Epithelial cell of proximal tubule (primary cell): Measurements from ENCODE around the gene PRKRA. TPM values are rescaled to one million over a fixed set of nuclear protein-coding genes. Genes with fewer than 3 reads are reported as not detected.

ENCODE experiments used
- DNase-seq: peaks from one replicate; pipeline ENCODE4 v3.0.0-alpha.2; 2011; ENCODE audit warnings: low read depth
- H3K4me3 ChIP-seq: 2 replicates; pipeline ENCODE4 v1.5.1; 2011; ENCODE audit warnings: low read depth, mild to moderate bottlenecking, low read length
- CTCF ChIP-seq: conservative IDR thresholded peaks from 2 replicates; pipeline ENCODE4 v1.5.1; 2012; ENCODE audit warnings: low read depth, mild to moderate bottlenecking, low read length
- total RNA-seq: library from RNA; depleted of rRNA; stranded (reverse); fragments of >200 nt; gene quantifications from 2 replicates; pipeline ENCODE4 v1.2.3, GENCODE V29; 2015

The PRKRA gene
- total RNA-seq, 1 donor from 2014 or later: 53.7 TPM

- DNase-seq: no peak
- TF ChIP-seq CTCF: no peak
- H3K4me3 ChIP-seq: no peak overlapping the region
Measured at GRCh38 chr2:178457390-178457886, 6.5 kb upstream of the PRKRA start.

GRCh38 chr2:178455947-178456346 lies 5.0 kb upstream of the PRKRA start:
- H3K4me3 ChIP-seq: no peak overlapping the region
- no peak for TF ChIP-seq CTCF
- no peak for DNase-seq

- H3K4me3 ChIP-seq: no peak overlapping the region
- TF ChIP-seq CTCF: no peak
- no peak for DNase-seq
Measured at GRCh38 chr2:178452870-178453269, 1.9 kb upstream of the PRKRA start.

- no peak for DNase-seq
- TF ChIP-seq CTCF: no peak
- H3K4me3 ChIP-seq: no peak overlapping the region
Measured at GRCh38 chr2:178452334-178452733, 1.4 kb upstream of the PRKRA start.

GRCh38 chr2:178450524-178450773 lies 526 bp downstream of the PRKRA start:
- peak overlapping the region; percentile 90 for H3K4me3 ChIP-seq
- no peak for DNase-seq
- TF ChIP-seq CTCF: no peak

- peak overlapping the region; percentile 90 for H3K4me3 ChIP-seq
- no peak for DNase-seq
- no peak for TF ChIP-seq CTCF
Measured at GRCh38 chr2:178449700-178450523, 1.1 kb downstream of the PRKRA start.
